Fibroblast of skin of abdomen (primary cell): ENCODE measurements around the gene RGS1. TPM values are rescaled to one million over a fixed set of nuclear protein-coding genes. Genes with fewer than 3 reads are reported as not detected.
A peak's percentile ranks its signal among the peaks of the same experiment; 100 is the strongest.

Experiments used
- DNase-seq: peaks from one replicate; pipeline ENCODE4 v3.0.0-alpha.2; 2013
- polyA plus RNA-seq, 2 experiments: library from polyadenylated mRNA; unstranded; fragments of 120-200 nt; gene quantifications; one replicate each; pipeline ENCODE4 v1.2.1, GENCODE V29; 2013; ENCODE audit not compliant: insufficient read length in 2 of 2

RGS1 gene
- not detected for polyA plus RNA-seq (2013, experiment 1 of 2; ENCODE audit: insufficient read length)
- polyA plus RNA-seq (2013, experiment 2 of 2; ENCODE audit: insufficient read length), result not detected

GRCh38 chr1:192575499-192576189 lies at the start of gene RGS1:
RGS1 (plus strand) TSS chr1:192575773; CDS start chr1:192575793, 20 bp downstream.
- no peak for DNase-seq

- no peak for DNase-seq
Measured at GRCh38 chr1:192527111-192527795, 48.3 kb upstream of the RGS1 start.

GRCh38 chr1:192527950-192528349 lies 47.6 kb upstream of the RGS1 start:
- DNase-seq, result no peak

GRCh38 chr1:192529031-192529755 lies 46.4 kb upstream of the RGS1 start:
- no peak for DNase-seq

GRCh38 chr1:192529811-192530210 lies 45.8 kb upstream of the RGS1 start:
- no peak for DNase-seq

- DNase-seq, result peak; percentile 12
Measured at GRCh38 chr1:192530254-192530653, 45.3 kb upstream of the RGS1 start.

GRCh38 chr1:192531037-192531703 lies 44.4 kb upstream of the RGS1 start:
- DNase-seq, result peak; percentile 88

GRCh38 chr1:192534666-192535065 lies 40.9 kb upstream of the RGS1 start:
- no peak for DNase-seq

- DNase-seq, result no peak
Measured at GRCh38 chr1:192535916-192536664, 39.5 kb upstream of the RGS1 start.

GRCh38 chr1:192538407-192539296 lies 36.9 kb upstream of the RGS1 start:
- DNase-seq, result peak; percentile 60

GRCh38 chr1:192539297-192540092 lies 36.1 kb upstream of the RGS1 start:
- DNase-seq, result peak; percentile 99

- DNase-seq, result no peak
Measured at GRCh38 chr1:192543445-192543844, 32.1 kb upstream of the RGS1 start.

- DNase-seq, result no peak
Measured at GRCh38 chr1:192545896-192546521, 29.6 kb upstream of the RGS1 start.

GRCh38 chr1:192546596-192547190 lies 28.9 kb upstream of the RGS1 start:
- DNase-seq, result no peak

GRCh38 chr1:192547501-192547900 lies 28.1 kb upstream of the RGS1 start:
- DNase-seq, result no peak

GRCh38 chr1:192549937-192550336 lies 25.6 kb upstream of the RGS1 start:
- no peak for DNase-seq

GRCh38 chr1:192550922-192551534 lies 24.5 kb upstream of the RGS1 start:
- peak; percentile 92 for DNase-seq

- no peak for DNase-seq
Measured at GRCh38 chr1:192552760-192553191, 22.8 kb upstream of the RGS1 start.

GRCh38 chr1:192553741-192554140 lies 21.8 kb upstream of the RGS1 start:
- DNase-seq, result no peak
